NK-92 (cell line): ENCODE results near the gene PSG11.
"Not testable (repeated sequence)": the region's sequence is repeated elsewhere in the genome, so short reads cannot be mapped to it uniquely, and the experiment has no call there.

Experiments used
- DNase-seq: peaks from one replicate; lab custom pipeline; 2025; ENCODE audit not compliant: unreplicated experiment; lab: John Stamatoyannopoulos, UW

The PSG11 gene

GRCh38 chr19:43026369-43026768 lies at the start of gene PSG11:
TSS of gene PSG11 (minus strand) at chr19:43026469. CDS start at chr19:43026372, 97 bp downstream.
- not testable (repeated sequence) for DNase-seq

GRCh38 chr19:43062418-43062817 lies 36.1 kb upstream of the PSG11 start:
- DNase-seq, result not testable (repeated sequence)

GRCh38 chr19:43061326-43061725 lies 35.1 kb upstream of the PSG11 start:
- DNase-seq, result not testable (repeated sequence)

- DNase-seq, result not testable (repeated sequence)
These were observed 34.0 kb upstream of the PSG11 start for GRCh38 chr19:43060254-43060653.

GRCh38 chr19:43059482-43059881 lies 33.2 kb upstream of the PSG11 start:
- DNase-seq, result not testable (repeated sequence)

- DNase-seq, result not testable (repeated sequence)
These were observed 32.2 kb upstream of the PSG11 start for GRCh38 chr19:43058440-43058839.

GRCh38 chr19:43047966-43048365 lies 21.7 kb upstream of the PSG11 start:
- DNase-seq, result not testable (repeated sequence)

- not testable (repeated sequence) for DNase-seq
These were observed 20.3 kb upstream of the PSG11 start for GRCh38 chr19:43046578-43046977.

GRCh38 chr19:43043492-43044180 lies 17.4 kb upstream of the PSG11 start:
- DNase-seq, result not testable (repeated sequence)

- DNase-seq, result not testable (repeated sequence)
These were observed 5.4 kb upstream of the PSG11 start for GRCh38 chr19:43031645-43032044.

GRCh38 chr19:43028866-43029265 lies 2.6 kb upstream of the PSG11 start:
- no peak for DNase-seq

- not testable (repeated sequence) for DNase-seq
These were observed 1.7 kb upstream of the PSG11 start for GRCh38 chr19:43027985-43028384.

- not testable (repeated sequence) for DNase-seq
These were observed 792 bp upstream of the PSG11 start for GRCh38 chr19:43027061-43027460.

- DNase-seq, result not testable (repeated sequence)
These were observed 4.2 kb downstream of the PSG11 start for GRCh38 chr19:43022098-43022497.

- DNase-seq, result not testable (repeated sequence)
These were observed 4.6 kb downstream of the PSG11 start for GRCh38 chr19:43021629-43022028.

GRCh38 chr19:43019588-43019987 lies 6.7 kb downstream of the PSG11 start:
- DNase-seq, result not testable (repeated sequence)

GRCh38 chr19:43005841-43006240 lies 20.4 kb downstream of the PSG11 start:
- DNase-seq, result not testable (repeated sequence)

GRCh38 chr19:43004846-43005245 lies 21.4 kb downstream of the PSG11 start:
- not testable (repeated sequence) for DNase-seq

- DNase-seq, result not testable (repeated sequence)
These were observed 22.6 kb downstream of the PSG11 start for GRCh38 chr19:43003634-43004033.

GRCh38 chr19:43002948-43003347 lies 23.3 kb downstream of the PSG11 start:
- DNase-seq, result not testable (repeated sequence)

- not testable (repeated sequence) for DNase-seq
These were observed 30.1 kb downstream of the PSG11 start for GRCh38 chr19:42996161-42996560.

GRCh38 chr19:42992029-42992604 lies 34.2 kb downstream of the PSG11 start:
- DNase-seq, result not testable (repeated sequence)
